Activated CD8-positive, alpha-beta memory T cell treated with anti-CD3 and anti-CD28 coated beads, Interleukin-2, amount 10 ng/mL, durations not matched to agents 7 days and 5 days (primary cell): ENCODE data around the gene RBM47. TPM values are rescaled to one million over a fixed set of nuclear protein-coding genes. Genes with fewer than 3 reads are reported as not detected.
A peak's percentile ranks its signal among the peaks of the same experiment; 100 is the strongest.
"Not testable (repeated sequence)": the region's sequence is repeated elsewhere in the genome, so short reads cannot be mapped to it uniquely, and the experiment has no call there.

Experiments used
- ATAC-seq: fragments of 150-1000 bp; cut with Tn5 transposase; one replicate; pipeline ENCODE4 v1.10.0; 2021; ENCODE audit warnings: moderate library complexity
- CTCF ChIA-PET: fragments of 350-600 bp; sonication (Branson Sonifier 250); formaldehyde crosslinking; loops from one replicate; lab custom pipeline; 2021; ENCODE audit warnings: antibody characterized with exemption; lab: Charles Lee
- DNase-seq: peaks from one replicate; pipeline ENCODE4 v3.0.0-alpha.2; 2020
- H3K27ac Mint-ChIP-seq: one replicate; pipeline ENCODE4 v1.8.0; 2021; ENCODE audit warnings: mild to moderate bottlenecking, mixed read lengths
- H3K27me3 Mint-ChIP-seq: one replicate; pipeline ENCODE4 v1.8.0; 2021; ENCODE audit warnings: mixed read lengths
- H3K36me3 Mint-ChIP-seq: one replicate; pipeline ENCODE4 v1.8.0; 2021; ENCODE audit warnings: mild to moderate bottlenecking, mixed read lengths
- H3K4me1 Mint-ChIP-seq: one replicate; pipeline ENCODE4 v1.8.0; 2021; ENCODE audit warnings: mixed read lengths
- H3K4me3 Mint-ChIP-seq: one replicate; pipeline ENCODE4 v1.8.0; 2021; ENCODE audit warnings: mild to moderate bottlenecking, moderate library complexity, mixed read lengths
- H3K9me3 Mint-ChIP-seq: one replicate; pipeline ENCODE4 v1.8.0; 2022; ENCODE audit warnings: low read depth, mixed read lengths
- total RNA-seq, 2 experiments: library from RNA; stranded (reverse); gene quantifications; one replicate each; pipeline ENCODE4 v1.2.3, GENCODE V29; 2021

RBM47 gene
- total RNA-seq, 2 experiments from 2014 or later: 2.2 to 2.3 TPM

- H3K27me3 Mint-ChIP-seq: no peaks in the 10 kb centered on the region
- H3K9me3 Mint-ChIP-seq: no peaks in the 10 kb centered on the region
- CTCF ChIA-PET: no interaction called here
- H3K36me3 Mint-ChIP-seq: no peaks in the 10 kb centered on the region
- DNase-seq (no peak), ATAC-seq (no peak)
- no peak overlapping the region for H3K4me3 Mint-ChIP-seq
- no peaks in the 10 kb centered on the region for H3K4me1 Mint-ChIP-seq
- H3K27ac Mint-ChIP-seq: no peak overlapping the region
Measured at GRCh38 chr4:40521957-40522356, 107.7 kb downstream of the RBM47 start.

- H3K27ac Mint-ChIP-seq: no peak overlapping the region
- no peaks in the 10 kb centered on the region for H3K36me3 Mint-ChIP-seq
- ATAC-seq (no peak), DNase-seq (no peak)
- H3K4me1 Mint-ChIP-seq: peaks cover 1% of the 10 kb centered on the region
- H3K27me3 Mint-ChIP-seq: no peaks in the 10 kb centered on the region
- H3K9me3 Mint-ChIP-seq: no peaks in the 10 kb centered on the region
- H3K4me3 Mint-ChIP-seq: no peak overlapping the region
- CTCF ChIA-PET: interaction anchor here (0.7 kb wide), 1 partner anchor 24 kb away, joined by 3 read pairs; no protein-coding TSS in a partner anchor
Measured at GRCh38 chr4:40520533-40520932, 109.1 kb downstream of the RBM47 start.

GRCh38 chr4:40517081-40517480 lies 112.6 kb downstream of the RBM47 start:
- ATAC-seq, CTCF ChIA-PET, H3K36me3 Mint-ChIP-seq, DNase-seq, H3K27me3 Mint-ChIP-seq, H3K4me3 Mint-ChIP-seq, H3K9me3 Mint-ChIP-seq, H3K27ac Mint-ChIP-seq, H3K4me1 Mint-ChIP-seq: not testable (repeated sequence)

GRCh38 chr4:40516651-40517050 lies 113.0 kb downstream of the RBM47 start:
- no peak overlapping the region for H3K27ac Mint-ChIP-seq
- CTCF ChIA-PET: no interaction called here
- H3K4me1 Mint-ChIP-seq: peaks cover 10% of the 10 kb centered on the region
- peaks cover 5% of the 10 kb centered on the region for H3K27me3 Mint-ChIP-seq
- H3K36me3 Mint-ChIP-seq: no peaks in the 10 kb centered on the region
- no peaks in the 10 kb centered on the region for H3K9me3 Mint-ChIP-seq
- DNase-seq (no peak), ATAC-seq (no peak)
- H3K4me3 Mint-ChIP-seq: no peak overlapping the region

GRCh38 chr4:40515398-40516293 lies 114.0 kb downstream of the RBM47 start:
- H3K27me3 Mint-ChIP-seq: peaks cover 5% of the 10 kb centered on the region
- H3K27ac Mint-ChIP-seq: no peak overlapping the region
- H3K4me3 Mint-ChIP-seq: no peak overlapping the region
- no peaks in the 10 kb centered on the region for H3K9me3 Mint-ChIP-seq
- CTCF ChIA-PET: no interaction called here
- no peak for ATAC-seq
- H3K36me3 Mint-ChIP-seq: no peaks in the 10 kb centered on the region
- no peak for DNase-seq
- peaks cover 10% of the 10 kb centered on the region for H3K4me1 Mint-ChIP-seq

GRCh38 chr4:40515037-40515397 lies 114.6 kb downstream of the RBM47 start:
- peaks cover 5% of the 10 kb centered on the region for H3K27me3 Mint-ChIP-seq
- CTCF ChIA-PET: no interaction called here
- DNase-seq (no peak), ATAC-seq (no peak)
- H3K9me3 Mint-ChIP-seq: no peaks in the 10 kb centered on the region
- no peak overlapping the region for H3K4me3 Mint-ChIP-seq
- H3K36me3 Mint-ChIP-seq: no peaks in the 10 kb centered on the region
- no peak overlapping the region for H3K27ac Mint-ChIP-seq
- peaks cover 10% of the 10 kb centered on the region for H3K4me1 Mint-ChIP-seq

- H3K36me3 Mint-ChIP-seq: no peaks in the 10 kb centered on the region
- no peaks in the 10 kb centered on the region for H3K9me3 Mint-ChIP-seq
- DNase-seq (no peak), ATAC-seq (no peak)
- H3K27me3 Mint-ChIP-seq: peaks cover 5% of the 10 kb centered on the region
- H3K27ac Mint-ChIP-seq: no peak overlapping the region
- peaks cover 10% of the 10 kb centered on the region for H3K4me1 Mint-ChIP-seq
- CTCF ChIA-PET: no interaction called here
- H3K4me3 Mint-ChIP-seq: no peak overlapping the region
Measured at GRCh38 chr4:40514497-40514951, 115.1 kb downstream of the RBM47 start.

GRCh38 chr4:40511036-40511614 lies 118.5 kb downstream of the RBM47 start:
- Mint-ChIP-seq H3K4me1 (peaks cover 10% of the 10 kb centered on the region), H3K27ac (no peak overlapping the region), H3K4me3 (no peak overlapping the region), H3K36me3 (peaks cover 2% of the 10 kb centered on the region), H3K27me3 (peaks cover 5% of the 10 kb centered on the region), H3K9me3 (no peaks in the 10 kb centered on the region)
- DNase-seq (no peak), ATAC-seq (no peak)
- CTCF ChIA-PET: no interaction called here

- ATAC-seq (no peak), DNase-seq (no peak)
- H3K4me3 Mint-ChIP-seq: no peak overlapping the region
- H3K4me1 Mint-ChIP-seq: peaks cover 11% of the 10 kb centered on the region
- no peak overlapping the region for H3K27ac Mint-ChIP-seq
- CTCF ChIA-PET: no interaction called here
- no peaks in the 10 kb centered on the region for H3K9me3 Mint-ChIP-seq
- peaks cover 2% of the 10 kb centered on the region for H3K36me3 Mint-ChIP-seq
- H3K27me3 Mint-ChIP-seq: peaks cover 4% of the 10 kb centered on the region
Measured at GRCh38 chr4:40507977-40508376, 121.7 kb downstream of the RBM47 start.

- Mint-ChIP-seq H3K4me3 (no peak overlapping the region), H3K4me1 (peaks cover 16% of the 10 kb centered on the region), H3K27ac (no peak overlapping the region), H3K9me3 (no peaks in the 10 kb centered on the region), H3K27me3 (no peaks in the 10 kb centered on the region), H3K36me3 (peaks cover 2% of the 10 kb centered on the region)
- DNase-seq (no peak), ATAC-seq (no peak)
- CTCF ChIA-PET: no interaction called here
Measured at GRCh38 chr4:40506492-40506891, 123.2 kb downstream of the RBM47 start.

- Mint-ChIP-seq H3K27ac (no peak overlapping the region), H3K27me3 (no peaks in the 10 kb centered on the region), H3K4me1 (peaks cover 16% of the 10 kb centered on the region), H3K4me3 (no peak overlapping the region), H3K9me3 (no peaks in the 10 kb centered on the region), H3K36me3 (peaks cover 2% of the 10 kb centered on the region)
- no peak for ATAC-seq
- no peak for DNase-seq
- CTCF ChIA-PET: no interaction called here
Measured at GRCh38 chr4:40506066-40506465, 123.6 kb downstream of the RBM47 start.

GRCh38 chr4:40502934-40503333 lies 126.7 kb downstream of the RBM47 start:
- DNase-seq (no peak), ATAC-seq (peak; percentile 57)
- Mint-ChIP-seq H3K4me3 (no peak overlapping the region), H3K36me3 (no peaks in the 10 kb centered on the region), H3K27ac (peak overlapping the region; percentile 56), H3K27me3 (no peaks in the 10 kb centered on the region), H3K4me1 (peaks cover 16% of the 10 kb centered on the region), H3K9me3 (no peaks in the 10 kb centered on the region)
- CTCF ChIA-PET: no interaction called here

GRCh38 chr4:40502220-40502619 lies 127.4 kb downstream of the RBM47 start:
- ATAC-seq (no peak), DNase-seq (no peak)
- no peak overlapping the region for H3K4me3 Mint-ChIP-seq
- no peaks in the 10 kb centered on the region for H3K36me3 Mint-ChIP-seq
- CTCF ChIA-PET: no interaction called here
- H3K27ac Mint-ChIP-seq: no peak overlapping the region
- no peaks in the 10 kb centered on the region for H3K9me3 Mint-ChIP-seq
- peaks cover 16% of the 10 kb centered on the region for H3K4me1 Mint-ChIP-seq
- H3K27me3 Mint-ChIP-seq: no peaks in the 10 kb centered on the region

GRCh38 chr4:40500781-40501180 lies 128.9 kb downstream of the RBM47 start:
- no peak for DNase-seq
- no peak for ATAC-seq
- Mint-ChIP-seq H3K9me3 (no peaks in the 10 kb centered on the region), H3K27me3 (no peaks in the 10 kb centered on the region), H3K36me3 (no peaks in the 10 kb centered on the region), H3K27ac (no peak overlapping the region), H3K4me3 (no peak overlapping the region), H3K4me1 (peaks cover 16% of the 10 kb centered on the region)
- CTCF ChIA-PET: no interaction called here
